Spleen (tissue), 11 donors: Measurements from ENCODE around the gene FHIT. TPM values are rescaled to one million over a fixed set of nuclear protein-coding genes. Genes with fewer than 3 reads are reported as not detected.
"Not testable (repeated sequence)": the region's sequence is repeated elsewhere in the genome, so short reads cannot be mapped to it uniquely, and the experiment has no call there.

Experiments
- DNase-seq: peaks from one replicate; pipeline ENCODE4 v3.0.0-alpha.2; 2020
- H3K27ac ChIP-seq, 8 donors: fragments of 200-600 bp; sonication (generic) in 7 of 8; 1 replicate in 4 of 8; 2 replicates in 4 of 8; pipeline versions ENCODE4 v1.5.0 to v1.8.0; 2016 to 2021; ENCODE audit warnings: inconsistent platforms in 4 of 8, mild to moderate bottlenecking in 4 of 8, moderate library complexity in 1 of 8
- H3K27me3 ChIP-seq, 7 donors: fragments of 200-600 bp; sonication (generic) in 6 of 7; replicated peaks in 1 of 7; 1 replicate in 4 of 7; 2 replicates in 3 of 7; pipeline versions ENCODE4 v1.5.0 to v1.8.0; 2016 to 2021; ENCODE audit warnings: inconsistent platforms in 3 of 7, mild to moderate bottlenecking in 1 of 7
- H3K36me3 ChIP-seq, 6 donors: fragments of 200-600 bp; sonication (generic) in 5 of 6; 1 replicate in 4 of 6; 2 replicates in 2 of 6; pipeline versions ENCODE4 v1.5.0 to v1.8.0; 2016 to 2021; ENCODE audit warnings: inconsistent platforms in 2 of 6
- H3K4me1 ChIP-seq, 6 donors: fragments of 200-600 bp; sonication (generic) in 5 of 6; 1 replicate in 3 of 6; 2 replicates in 3 of 6; pipeline versions ENCODE4 v1.5.0 to v1.8.0; 2016 to 2021; ENCODE audit warnings: inconsistent platforms in 3 of 6
- H3K4me3 ChIP-seq, 8 donors: fragments of 200-600 bp; sonication (generic) in 7 of 8; 1 replicate in 4 of 8; 2 replicates in 4 of 8; pipeline versions ENCODE4 v1.5.0 to v1.8.0; 2016 to 2021; ENCODE audit warnings: inconsistent platforms in 4 of 8, mild to moderate bottlenecking in 4 of 8, moderate library complexity in 2 of 8
- H3K9me3 ChIP-seq, 8 donors: fragments of 200-600 bp; sonication (generic) in 7 of 8; 1 replicate in 4 of 8; 2 replicates in 4 of 8; pipeline versions ENCODE4 v1.5.0 to v1.8.0; 2016 to 2021; ENCODE audit warnings: inconsistent platforms in 4 of 8
- POLR2A ChIP-seq, 3 donors: fragments of 450-650 bp; IDR thresholded peaks; one replicate each; pipeline ENCODE4 v1.5.1; 2017; ENCODE audit warnings: antibody characterized with exemption in 3 of 3, mild to moderate bottlenecking in 1 of 3
- POLR2AphosphoS5 ChIP-seq, 3 donors: sonication (generic); formaldehyde crosslinking; IDR thresholded peaks; one replicate each; pipeline ENCODE4 v1.5.1; 2017; ENCODE audit warnings: antibody characterized with exemption in 3 of 3
- WGBS, 5 donors: extraction: QIAGEN DNeasy Blood & Tissue Kit in 3 of 5; methylation state at CpG; one replicate each; pipeline versions ENCODE4 v1.1.5 to v1.1.7; 2013 to 2018; 5-methylcytosine and 5-hydroxymethylcytosine counted together
- intact Hi-C: fragments of 100-400 bp; cut with DNase I; formaldehyde crosslinking; loops from one replicate; pipeline ENCODE4 v1.15.0; 2023; ENCODE audit warnings: low total_unique reads
- polyA plus RNA-seq, 3 donors: library from polyadenylated mRNA; stranded (reverse); fragments of 200-250 nt; gene quantifications; one replicate each; pipeline ENCODE4 v1.2.1, GENCODE V29; 2013
- total RNA-seq, 7 donors: library from RNA; depleted of rRNA in 3 of 7; stranded (reverse); fragments of >200 nt in 3 of 7; fragmentation: NEBNext Ultra II Directional in 4 of 7; extraction: Animal tissue kit (Norgen Biotek cat#: 25700) in 4 of 7; gene quantifications; one replicate each; pipeline versions ENCODE4 v1.1.0 to v1.2.1, GENCODE V29; 2016 to 2021
- TF ChIP-seq, protein P1 (sequence below), 11 experiments: fragments of 200-600 bp in 7 of 11; fragments of 450-650 bp in 4 of 11; sonication (generic) in 4 of 11; IDR thresholded peaks in 8 of 11; conservative IDR thresholded peaks in 3 of 11; 1 replicate in 7 of 11; 2 replicates in 4 of 11; pipeline versions ENCODE4 v1.4.0 to v1.8.0; 2016 to 2021; ENCODE audit warnings: antibody characterized with exemption in 11 of 11, inconsistent platforms in 4 of 11, mild to moderate bottlenecking in 1 of 11
- donor health status: healthy with polysubstance abuse.
- donor health status: DM: no; HTN: no; CAD: no; lungs with moderate emphysema.
- donor health status: DM: no; HTN: no; CAD: no.
- donor health status: Bipolar disorder and iron deficiency.
- donor health status: healthy.
- donor health status: DM: no; HTN: no; CAD: no.
- donor health status: DM: yes; HTN: yes; CAD: no.

The FHIT gene
- total and polyA plus RNA-seq, 10 donors, result 4.1 to 23.1 (median 12.2) TPM

DNA sequence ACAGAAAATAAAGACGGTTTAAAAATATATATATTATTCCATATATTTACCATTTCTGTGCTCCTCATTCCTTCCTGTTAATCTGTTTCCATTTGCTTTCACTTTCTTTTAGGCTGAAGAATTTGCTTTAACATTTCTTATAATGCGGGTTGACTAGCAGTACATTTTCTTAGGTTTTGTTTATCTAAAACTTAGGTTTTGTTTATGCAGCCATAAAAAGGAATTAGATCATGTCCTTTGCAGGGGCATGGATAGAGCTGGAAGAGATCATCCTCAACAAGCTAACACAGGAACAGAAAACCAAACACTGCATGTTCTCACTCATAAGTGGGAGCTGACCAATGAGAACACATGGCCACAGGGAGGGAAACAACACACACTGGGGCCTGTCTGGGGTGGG lies 578.1 kb downstream of the FHIT start:
- no peaks in the 10 kb centered on the region for H3K27me3 ChIP-seq

DNA sequence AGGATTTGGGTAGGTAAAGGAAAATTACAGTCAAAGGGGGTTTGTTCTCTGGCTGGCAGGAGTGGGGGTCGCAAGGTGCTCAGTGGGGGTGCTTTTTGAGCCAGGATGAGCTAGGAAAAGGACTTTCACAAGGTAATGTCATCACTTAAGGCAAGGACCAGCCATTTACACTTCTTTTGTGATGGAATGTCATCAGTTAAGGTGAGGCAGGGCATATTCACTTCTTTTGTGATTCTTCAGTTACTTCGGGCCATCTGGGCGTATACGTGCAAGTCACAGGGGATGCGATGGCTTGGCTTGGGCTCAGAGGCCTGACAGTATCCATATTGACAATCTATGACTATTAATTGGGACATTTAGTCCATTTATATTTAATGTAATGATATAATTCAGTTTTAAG lies 578.9 kb downstream of the FHIT start:
- H3K27ac ChIP-seq, H3K4me1 ChIP-seq, H3K36me3 ChIP-seq, H3K4me3 ChIP-seq, H3K27me3 ChIP-seq, intact Hi-C loops, DNase-seq: not testable (repeated sequence)
- peaks cover 0 to 17% (median 1%) of the 10 kb centered on the region in 8 donors for H3K9me3 ChIP-seq
- WGBS, 5 donors, result 91 to 96% (median 93%) methylated on average over 5 of the region's 5 CpGs

More for the DNA sequence above, 578.1 kb downstream of the FHIT start:
- Histone ChIP-seq H3K4me3 (no peak overlapping the region), H3K9me3 (peaks cover 0 to 11% (median 1%) of the 10 kb centered on the region in 8 donors), H3K4me1 (no peaks in the 10 kb centered on the region), H3K27ac (no peak overlapping the region), H3K36me3 (no peaks in the 10 kb centered on the region)
- intact Hi-C loops, result no loop called here
- TF ChIP-seq, protein P1, sequence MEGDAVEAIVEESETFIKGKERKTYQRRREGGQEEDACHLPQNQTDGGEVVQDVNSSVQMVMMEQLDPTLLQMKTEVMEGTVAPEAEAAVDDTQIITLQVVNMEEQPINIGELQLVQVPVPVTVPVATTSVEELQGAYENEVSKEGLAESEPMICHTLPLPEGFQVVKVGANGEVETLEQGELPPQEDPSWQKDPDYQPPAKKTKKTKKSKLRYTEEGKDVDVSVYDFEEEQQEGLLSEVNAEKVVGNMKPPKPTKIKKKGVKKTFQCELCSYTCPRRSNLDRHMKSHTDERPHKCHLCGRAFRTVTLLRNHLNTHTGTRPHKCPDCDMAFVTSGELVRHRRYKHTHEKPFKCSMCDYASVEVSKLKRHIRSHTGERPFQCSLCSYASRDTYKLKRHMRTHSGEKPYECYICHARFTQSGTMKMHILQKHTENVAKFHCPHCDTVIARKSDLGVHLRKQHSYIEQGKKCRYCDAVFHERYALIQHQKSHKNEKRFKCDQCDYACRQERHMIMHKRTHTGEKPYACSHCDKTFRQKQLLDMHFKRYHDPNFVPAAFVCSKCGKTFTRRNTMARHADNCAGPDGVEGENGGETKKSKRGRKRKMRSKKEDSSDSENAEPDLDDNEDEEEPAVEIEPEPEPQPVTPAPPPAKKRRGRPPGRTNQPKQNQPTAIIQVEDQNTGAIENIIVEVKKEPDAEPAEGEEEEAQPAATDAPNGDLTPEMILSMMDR (IDR thresholded peaks at IDR 0.05 in 8 of 11, conservative IDR thresholded peaks at IDR 0.05 in 3 of 11), result no peak
- TF ChIP-seq POLR2A (IDR thresholded peaks at IDR 0.05), result no peak
- no peak for TF ChIP-seq POLR2AphosphoS5 (IDR thresholded peaks at IDR 0.05)
- WGBS, 5 donors, result 48 to 79% (median 68%) methylated on average over 2 of the region's 2 CpGs
- no peak for DNase-seq

DNA sequence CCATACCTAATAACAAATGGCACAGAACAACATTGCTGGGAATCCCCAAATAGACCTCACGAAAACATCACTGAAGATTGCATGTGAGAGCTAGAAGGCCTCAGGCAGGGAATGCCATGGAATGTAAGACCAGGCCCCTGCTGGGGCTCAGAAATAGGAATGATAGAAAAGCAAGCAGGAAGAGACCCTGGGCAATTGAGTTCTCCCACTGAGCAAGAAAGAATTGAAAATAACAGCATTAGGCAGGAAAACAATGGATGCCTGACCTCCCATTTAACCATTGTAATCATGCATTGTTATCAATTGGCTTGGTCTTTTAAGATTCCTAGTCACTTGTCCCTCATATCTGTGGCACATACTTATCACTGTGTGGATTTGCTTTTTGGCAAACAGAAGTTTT lies 581.6 kb downstream of the FHIT start:
- Histone ChIP-seq H3K4me3 (no peak overlapping the region), H3K4me1 (no peaks in the 10 kb centered on the region), H3K36me3 (no peaks in the 10 kb centered on the region), H3K27me3 (no peaks in the 10 kb centered on the region), H3K9me3 (peaks cover 0 to 28% (median 5%) of the 10 kb centered on the region in 8 donors), H3K27ac (no peak overlapping the region)
- TF ChIP-seq POLR2A (IDR thresholded peaks at IDR 0.05), result no peak
- TF ChIP-seq POLR2AphosphoS5 (IDR thresholded peaks at IDR 0.05), result no peak
- TF ChIP-seq, protein P1 (IDR thresholded peaks at IDR 0.05 in 8 of 11, conservative IDR thresholded peaks at IDR 0.05 in 3 of 11), result no peak
- intact Hi-C loops, result no loop called here
- 80 to 98% (median 92%) methylated on average over 1 of the region's 1 CpG for WGBS, 5 donors
- DNase-seq, result no peak

DNA sequence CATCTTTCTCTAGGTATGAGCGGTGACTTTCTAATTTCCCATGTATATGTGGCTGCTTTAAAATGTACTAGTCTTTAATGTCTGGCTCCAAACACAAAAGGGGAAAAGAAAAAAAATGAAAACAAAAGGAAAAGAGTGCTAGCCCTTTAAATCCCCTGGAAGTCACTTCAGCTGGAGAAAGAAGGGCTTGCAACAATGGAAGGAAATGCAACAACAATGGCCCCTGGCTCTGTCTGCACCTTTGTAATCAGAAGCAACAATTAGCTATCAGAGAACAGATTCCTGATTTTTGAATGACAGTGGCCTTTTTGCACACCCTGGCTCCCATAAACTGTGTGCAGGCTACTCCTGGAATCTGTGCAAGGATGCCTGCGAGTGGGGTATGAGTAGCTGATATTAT lies 591.2 kb downstream of the FHIT start:
- DNase-seq, result no peak
- intact Hi-C loops, result no loop called here
- Histone ChIP-seq H3K27me3 (no peaks in the 10 kb centered on the region), H3K36me3 (no peaks in the 10 kb centered on the region), H3K4me3 (no peak overlapping the region), H3K4me1 (no peaks in the 10 kb centered on the region), H3K27ac (no peak overlapping the region), H3K9me3 (peaks cover 0 to 53% (median 41%) of the 10 kb centered on the region in 8 donors)
- TF ChIP-seq, protein P1 (IDR thresholded peaks at IDR 0.05 in 8 of 11, conservative IDR thresholded peaks at IDR 0.05 in 3 of 11), result no peak
- TF ChIP-seq POLR2A (IDR thresholded peaks at IDR 0.05) (no peak), POLR2AphosphoS5 (IDR thresholded peaks at IDR 0.05) (no peak)
- 69 to 82% (median 77%) methylated on average over 2 of the region's 2 CpGs for whole genome bisulfite sequencing, 5 donors

DNA sequence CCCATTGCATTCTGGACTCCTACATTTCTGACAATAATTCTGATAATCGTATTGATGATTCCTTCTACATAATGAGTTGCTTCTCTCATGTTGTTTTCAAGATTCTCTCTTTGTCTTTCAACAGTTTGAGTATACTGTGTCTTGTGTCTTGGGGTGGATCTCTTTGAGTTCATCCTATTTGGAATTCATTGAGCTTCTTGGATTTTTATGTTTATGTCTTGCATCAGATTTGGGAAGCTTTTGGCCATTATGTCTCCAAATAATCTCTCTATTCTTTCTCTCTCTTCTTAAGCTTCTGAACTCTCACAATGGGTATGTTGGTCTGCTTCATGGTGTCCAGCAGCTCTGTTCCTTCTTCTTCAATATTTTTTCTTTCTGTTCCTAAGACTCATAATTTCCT lies 592.2 kb downstream of the FHIT start:
- H3K4me1 ChIP-seq, result no peaks in the 10 kb centered on the region
- no peaks in the 10 kb centered on the region for H3K36me3 ChIP-seq
- H3K27me3 ChIP-seq, result no peaks in the 10 kb centered on the region
- no peak for DNase-seq
- H3K27ac ChIP-seq, result no peak overlapping the region
- intact Hi-C loops, result no loop called here
- peaks cover 0 to 51% (median 36%) of the 10 kb centered on the region in 8 donors for H3K9me3 ChIP-seq
- 89 to 97% (median 96%) methylated on average over 1 of the region's 1 CpG for WGBS, 5 donors
- no peak overlapping the region for H3K4me3 ChIP-seq
- no peak for TF ChIP-seq POLR2AphosphoS5 (IDR thresholded peaks at IDR 0.05)
